A549 (cell line): Measurements from ENCODE around the gene DHRS11. TPM values are rescaled to one million over a fixed set of nuclear protein-coding genes. Genes with fewer than 3 reads are reported as not detected.

Source experiments
- ATAC-seq, 2 experiments: fragments of 200-7000 bp in 1 of 2; fragments of >200 bp in 1 of 2; cut with Nextera tagmentation in 1 of 2; cut with Tn5 transposase in 1 of 2; 3 replicates each; pipeline versions ENCODE4 v1.8.0 to v1.9.1; 2018 to 2020; ENCODE audit warnings: mild to moderate bottlenecking in 1 of 2, moderate library complexity in 1 of 2
- CTCF ChIA-PET: fragments of 300-600 bp; sonication (Branson Sonifier 250); formaldehyde crosslinking; extraction: SDS; loops from one replicate; lab custom pipeline; 2021; ENCODE audit warnings: antibody characterized with exemption, inconsistent platforms; lab: Yijun Ruan, JAX
- POLR2A ChIA-PET: fragments of 350-600 bp; formaldehyde crosslinking; extraction: SDS; loops from one replicate; lab custom pipeline; 2021; ENCODE audit warnings: antibody characterized with exemption, inconsistent platforms; lab: Yijun Ruan, JAX
- DNase-seq, 2 experiments: peaks; one replicate each; pipeline versions ENCODE4 v3.0.0 to v3.0.0-alpha.2; 2011 to 2016; ENCODE audit warnings: low read depth in 1 of 2, low spot score in 1 of 2
- FAIRE-seq: peaks from 2 replicates; lab custom pipeline; 2011; peaks lifted over from hg19 to GRCh38; lab: Jason Lieb, UNC
- H3K27ac ChIP-seq, 2 experiments: fragments of >200 bp; sonication (Bioruptor Twin); formaldehyde crosslinking; 3 replicates each; pipeline ENCODE4 v1.5.1; 2016 to 2017
- H3K4me1 ChIP-seq: fragments of >200 bp; sonication (Bioruptor Twin); formaldehyde crosslinking; 3 replicates; pipeline ENCODE4 v1.6.1; 2016
- H3K4me2 ChIP-seq: fragments of >200 bp; sonication (Bioruptor Twin); formaldehyde crosslinking; 3 replicates; pipeline ENCODE4 v1.6.1; 2016
- H3K4me3 ChIP-seq: fragments of >200 bp; sonication (Bioruptor Twin); formaldehyde crosslinking; 3 replicates; pipeline ENCODE4 v1.5.1; 2016
- H3K9me3 ChIP-seq: fragments of >200 bp; sonication (Bioruptor Twin); formaldehyde crosslinking; 3 replicates; pipeline ENCODE4 v1.6.1; 2016
- ATOH8 ChIP-seq: fragments of 250-450 bp; sonication (Bioruptor Pico); IDR thresholded peaks from 2 replicates; pipeline ENCODE4 v1.5.0; 2020; ENCODE audit warnings: low read depth, mild to moderate bottlenecking, moderate library complexity
- BHLHE40 ChIP-seq: IDR thresholded peaks from 2 replicates; pipeline ENCODE4 v1.6.1; 2012; ENCODE audit warnings: low read depth, low read length, inconsistent platforms
- CBX2 ChIP-seq: fragments of 200-600 bp; sonication (generic); IDR thresholded peaks from 2 replicates; pipeline ENCODE4 v1.6.1; 2016; ENCODE audit warnings: low read depth, mild to moderate bottlenecking, borderline replicate concordance
- E2F6 ChIP-seq: IDR thresholded peaks from 2 replicates; pipeline ENCODE4 v1.6.1; 2012; ENCODE audit warnings: low read depth, borderline replicate concordance
- FOSB ChIP-seq: fragments of 250-450 bp; sonication (Bioruptor Pico); IDR thresholded peaks from 2 replicates; pipeline ENCODE4 v1.5.0; 2020; ENCODE audit warnings: mild to moderate bottlenecking, moderate library complexity
- FOXS1 ChIP-seq: fragments of 250-450 bp; sonication (Bioruptor Pico); IDR thresholded peaks from 2 replicates; pipeline ENCODE4 v1.5.0; 2020; ENCODE audit warnings: mild to moderate bottlenecking, moderate library complexity
- HEYL ChIP-seq: fragments of 250-450 bp; sonication (Bioruptor Pico); IDR thresholded peaks from 2 replicates; pipeline ENCODE4 v1.8.0; 2021; ENCODE audit warnings: mild to moderate bottlenecking, moderate library complexity
- HOXB5 ChIP-seq: fragments of 250-450 bp; sonication (Bioruptor Pico); IDR thresholded peaks from 2 replicates; pipeline ENCODE4 v1.5.0; 2020; ENCODE audit warnings: mild to moderate bottlenecking, moderate library complexity
- MYC ChIP-seq: IDR thresholded peaks from 2 replicates; pipeline ENCODE4 v1.6.1; 2012; ENCODE audit warnings: mild to moderate bottlenecking, inconsistent platforms, low read length, improper control_type of control experiment, borderline replicate concordance
- RAD21 ChIP-seq, 2 experiments: fragments of >200 bp in 1 of 2; sonication (Bioruptor Twin) in 1 of 2; formaldehyde crosslinking in 1 of 2; IDR thresholded peaks in 1 of 2; conservative IDR thresholded peaks in 1 of 2; 2 replicates in 1 of 2; 3 replicates in 1 of 2; pipeline ENCODE4 v1.6.1; 2012 to 2018; ENCODE audit warnings: inconsistent platforms in 1 of 2
- RARB ChIP-seq: fragments of 250-450 bp; sonication (Bioruptor Pico); IDR thresholded peaks from 2 replicates; pipeline ENCODE4 v1.8.0; 2021; ENCODE audit warnings: mild to moderate bottlenecking, moderate library complexity
- RCOR1 ChIP-seq: fragments of 150-350 bp; IDR thresholded peaks from 2 replicates; pipeline ENCODE4 v1.6.1; 2014; ENCODE audit warnings: antibody characterized with exemption, low read length, low read depth
- RFX5 ChIP-seq: fragments of 450-650 bp; IDR thresholded peaks from 2 replicates; pipeline ENCODE4 v1.7.1; 2014; ENCODE audit warnings: antibody characterized with exemption, mild to moderate bottlenecking, moderate library complexity
- SMC3 ChIP-seq: fragments of >200 bp; sonication (Bioruptor Twin); formaldehyde crosslinking; IDR thresholded peaks from 3 replicates; pipeline ENCODE4 v1.6.1; 2018; ENCODE audit warnings: inconsistent platforms
- SREBF2 ChIP-seq: fragments of 450-650 bp; IDR thresholded peaks from 2 replicates; pipeline ENCODE4 v1.6.1; 2014; ENCODE audit warnings: mild to moderate bottlenecking, moderate library complexity
- USF2 ChIP-seq: fragments of 450-650 bp; IDR thresholded peaks from 2 replicates; pipeline ENCODE4 v1.6.1; 2014; ENCODE audit warnings: antibody characterized with exemption
- ZFP36 ChIP-seq: fragments of 450-650 bp; IDR thresholded peaks from 2 replicates; pipeline ENCODE4 v1.6.1; 2014; ENCODE audit warnings: borderline replicate concordance; ENCODE audit not compliant: partially characterized antibody
- ZSCAN20 ChIP-seq: fragments of 250-450 bp; sonication (Bioruptor Pico); IDR thresholded peaks from 2 replicates; pipeline ENCODE4 v1.8.0; 2022; ENCODE audit warnings: mild to moderate bottlenecking, moderate library complexity
- WGBS: methylation state at CpG from one replicate; pipeline ENCODE4 v1.1.6; 2017; ENCODE audit errors: missing lambda C conversion rate; 5-methylcytosine and 5-hydroxymethylcytosine counted together
- polyA plus RNA-seq, 4 experiments: library from polyadenylated mRNA; depleted of rRNA in 3 of 4; stranded (reverse); fragments of >200 nt; fragmentation: RNase III in 1 of 4; extraction: RNeasy Plus Mini Kit Qiagen cat#74134 plus additional on column Dnase treatment in 1 of 4; gene quantifications; 2 replicates in 3 of 4; 3 replicates in 1 of 4; pipeline ENCODE4 v1.2.3, GENCODE V29; 2011 to 2017
- TF ChIP-seq, protein P1 (sequence below): fragments of >200 bp; sonication (Bioruptor Twin); formaldehyde crosslinking; IDR thresholded peaks from 3 replicates; pipeline ENCODE4 v1.5.1; 2016
- TF ChIP-seq, protein P2 (sequence below): fragments of 150-350 bp; IDR thresholded peaks from 2 replicates; pipeline ENCODE4 v1.6.1; 2014; ENCODE audit warnings: low read depth, mild to moderate bottlenecking, low read length
- TF ChIP-seq, protein P3 (sequence below): fragments of >200 bp; sonication (Bioruptor Twin); formaldehyde crosslinking; IDR thresholded peaks from 2 replicates; pipeline ENCODE4 v1.6.1; 2016

DHRS11 gene
- polyA plus RNA-seq, 2 of the 4 experiments (the other 2 are of a cell fraction): 9.5 to 9.6 TPM

GRCh38 chr17:36608794-36609497 is 17.3 kb downstream of the DHRS11 start (continued):
- TF ChIP-seq USF2 (no peak), E2F6 (no peak), RAD21 (conservative IDR thresholded peaks at IDR 0.05 in 1 of 2, IDR thresholded peaks at IDR 0.05 in 1 of 2) (peak; percentile 28 to 45; a peak in 3 of 5 replicates)

GRCh38 chr17:36609498-36609862 is 17.8 kb downstream of the DHRS11 start:
- Histone ChIP-seq H3K4me2 (no peak overlapping the region), H3K27ac (no peak overlapping the region), H3K4me1 (peaks cover 23% of the 10 kb centered on the region), H3K4me3 (no peak overlapping the region)
- FAIRE-seq (no peak), ATAC-seq (no peak)
- ChIA-PET POLR2A (interaction anchor here (0.6 kb wide), 1 partner anchor 448 kb away, joined by 5 read pairs; no protein-coding TSS in a partner anchor), CTCF (interaction anchor here (0.7 to 1.4 kb wide), 4 partner anchors 10 to 439 kb away, joined by 3 to 5 read pairs (median 4); no protein-coding TSS in a partner anchor)
- TF ChIP-seq BHLHE40: no peak
- no peak for TF ChIP-seq ZSCAN20 (CRISPR knock-in tag)
- TF ChIP-seq ZFP36: no peak
- TF ChIP-seq HEYL (CRISPR knock-in tag): no peak
- TF ChIP-seq FOSB: no peak
- TF ChIP-seq, all 56 proteins: peak for 0
- DNase-seq: no peak
- WGBS: 90% methylated on average over 7 of the region's 7 CpGs
- no peaks in the 10 kb centered on the region for H3K9me3 ChIP-seq

DNA sequence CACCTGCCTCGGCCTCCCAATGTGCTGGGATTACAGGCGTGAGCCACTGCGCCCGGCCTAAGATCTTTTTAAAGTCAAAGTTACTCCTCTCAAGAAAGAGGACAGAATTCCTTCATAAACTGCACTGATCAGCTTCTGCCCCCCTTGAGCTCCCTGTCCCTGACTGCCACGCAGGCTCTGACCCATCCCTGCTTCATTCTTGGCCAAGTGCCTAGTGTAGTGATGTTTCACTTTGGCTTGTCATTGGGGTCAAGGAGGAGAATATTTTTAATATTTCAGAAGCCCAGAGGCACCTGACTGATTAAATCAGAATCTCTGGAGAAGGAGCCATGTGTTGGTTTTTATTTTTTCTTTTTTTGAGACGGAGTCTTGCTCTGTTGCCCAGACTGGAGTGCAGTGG is 18.8 kb downstream of the DHRS11 start:
- WGBS: 83% methylated on average over 6 of the region's 6 CpGs
- TF ChIP-seq SREBF2 (no peak), ATOH8 (CRISPR knock-in tag) (no peak), MYC (no peak), SMC3 (no peak), HOXB5 (no peak), RFX5 (no peak), RARB (CRISPR knock-in tag) (no peak), HEYL (CRISPR knock-in tag) (no peak), RCOR1 (no peak), FOXS1 (CRISPR knock-in tag) (no peak), CBX2 (no peak), USF2 (no peak)
- TF ChIP-seq, protein P1, sequence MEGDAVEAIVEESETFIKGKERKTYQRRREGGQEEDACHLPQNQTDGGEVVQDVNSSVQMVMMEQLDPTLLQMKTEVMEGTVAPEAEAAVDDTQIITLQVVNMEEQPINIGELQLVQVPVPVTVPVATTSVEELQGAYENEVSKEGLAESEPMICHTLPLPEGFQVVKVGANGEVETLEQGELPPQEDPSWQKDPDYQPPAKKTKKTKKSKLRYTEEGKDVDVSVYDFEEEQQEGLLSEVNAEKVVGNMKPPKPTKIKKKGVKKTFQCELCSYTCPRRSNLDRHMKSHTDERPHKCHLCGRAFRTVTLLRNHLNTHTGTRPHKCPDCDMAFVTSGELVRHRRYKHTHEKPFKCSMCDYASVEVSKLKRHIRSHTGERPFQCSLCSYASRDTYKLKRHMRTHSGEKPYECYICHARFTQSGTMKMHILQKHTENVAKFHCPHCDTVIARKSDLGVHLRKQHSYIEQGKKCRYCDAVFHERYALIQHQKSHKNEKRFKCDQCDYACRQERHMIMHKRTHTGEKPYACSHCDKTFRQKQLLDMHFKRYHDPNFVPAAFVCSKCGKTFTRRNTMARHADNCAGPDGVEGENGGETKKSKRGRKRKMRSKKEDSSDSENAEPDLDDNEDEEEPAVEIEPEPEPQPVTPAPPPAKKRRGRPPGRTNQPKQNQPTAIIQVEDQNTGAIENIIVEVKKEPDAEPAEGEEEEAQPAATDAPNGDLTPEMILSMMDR: no peak
- TF ChIP-seq, protein P2, sequence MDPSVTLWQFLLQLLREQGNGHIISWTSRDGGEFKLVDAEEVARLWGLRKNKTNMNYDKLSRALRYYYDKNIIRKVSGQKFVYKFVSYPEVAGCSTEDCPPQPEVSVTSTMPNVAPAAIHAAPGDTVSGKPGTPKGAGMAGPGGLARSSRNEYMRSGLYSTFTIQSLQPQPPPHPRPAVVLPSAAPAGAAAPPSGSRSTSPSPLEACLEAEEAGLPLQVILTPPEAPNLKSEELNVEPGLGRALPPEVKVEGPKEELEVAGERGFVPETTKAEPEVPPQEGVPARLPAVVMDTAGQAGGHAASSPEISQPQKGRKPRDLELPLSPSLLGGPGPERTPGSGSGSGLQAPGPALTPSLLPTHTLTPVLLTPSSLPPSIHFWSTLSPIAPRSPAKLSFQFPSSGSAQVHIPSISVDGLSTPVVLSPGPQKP: no peak
- TF ChIP-seq, protein P3, sequence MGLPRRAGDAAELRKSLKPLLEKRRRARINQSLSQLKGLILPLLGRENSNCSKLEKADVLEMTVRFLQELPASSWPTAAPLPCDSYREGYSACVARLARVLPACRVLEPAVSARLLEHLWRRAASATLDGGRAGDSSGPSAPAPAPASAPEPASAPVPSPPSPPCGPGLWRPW: no peak
- TF ChIP-seq, all 56 proteins: peak for 0
- no peaks in the 10 kb centered on the region for H3K9me3 ChIP-seq
- no peak for ATAC-seq
- peaks cover 23% of the 10 kb centered on the region for H3K4me1 ChIP-seq
- POLR2A ChIA-PET: interaction anchor here (1.2 kb wide), 1 partner anchor 10 kb away, joined by 3 read pairs; no protein-coding TSS in a partner anchor
- no peak for DNase-seq
- CTCF ChIA-PET: interaction anchor here (1.2 to 12.4 kb wide), 4 partner anchors 8 to 437 kb away, joined by 4 to 112 read pairs (median 54); partner anchors contain the start of gene MRM1
- no peak overlapping the region for H3K4me3 ChIP-seq
- no peak overlapping the region for H3K27ac ChIP-seq
- no peak for FAIRE-seq
- no peak overlapping the region for H3K4me2 ChIP-seq
